ENCODE measurements around the gene CEP83.

Gene CEP83

DNA sequence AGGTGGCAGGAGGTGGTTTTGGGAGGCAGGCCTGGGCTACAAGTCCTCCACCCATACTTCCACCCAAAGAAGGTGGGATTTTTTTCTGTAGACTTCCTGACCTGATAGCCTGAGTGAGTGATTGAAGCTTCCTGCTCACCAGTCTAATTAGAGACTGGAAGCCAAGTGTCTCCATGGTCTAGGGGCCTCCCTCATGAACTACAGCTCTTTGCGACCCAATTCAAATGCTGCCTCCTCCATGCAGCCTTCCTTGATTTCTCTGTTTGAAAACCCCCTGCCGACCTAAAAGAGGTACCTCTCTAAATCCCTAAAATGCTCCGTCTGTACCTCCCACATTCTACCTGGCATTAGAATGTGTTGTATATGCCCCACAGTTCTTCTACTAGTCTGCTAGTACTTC is 186.4 kb downstream of the CEP83 start:
- ATAC-seq (ENCODE audit: low read depth) (no peak), DNase-seq (ENCODE audit: low spot score in 2 of 2) (no peak)
- Mint-ChIP-seq H3K36me3 (peaks cover 17% of the 10 kb centered on the region), H3K27ac (peak overlapping the region; percentile 21), H3K4me1 (peaks cover 17% of the 10 kb centered on the region), H3K9me3 (no peaks in the 10 kb centered on the region), H3K4me3 (no peak overlapping the region), H3K27me3 (no peaks in the 10 kb centered on the region)

DNA sequence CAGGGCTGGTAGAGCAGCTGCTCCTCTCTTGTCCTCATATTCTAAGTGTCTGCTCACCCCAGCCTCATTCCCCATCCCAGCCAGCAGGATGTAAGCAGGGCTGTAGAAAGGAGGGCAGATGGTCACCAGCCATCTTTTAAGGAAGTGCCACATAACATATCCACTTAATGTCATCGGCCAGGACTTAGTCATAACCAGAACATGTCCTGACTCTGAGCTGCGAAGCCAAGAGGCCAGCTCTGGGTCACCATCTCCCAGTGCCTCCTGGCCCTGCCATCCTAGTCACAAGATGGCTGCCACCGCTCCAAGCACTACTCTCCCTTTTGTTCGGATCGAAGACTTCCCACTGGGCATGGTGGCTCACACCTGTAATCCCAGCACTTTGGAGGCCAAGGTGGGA is 187.4 kb downstream of the CEP83 start:
- Mint-ChIP-seq H3K4me3 (no peak overlapping the region), H3K36me3 (peaks cover 14% of the 10 kb centered on the region), H3K9me3 (no peaks in the 10 kb centered on the region), H3K27ac (peak overlapping the region; percentile 71), H3K4me1 (peaks cover 22% of the 10 kb centered on the region), H3K27me3 (no peaks in the 10 kb centered on the region)
- ATAC-seq (ENCODE audit: low read depth) (no peak), DNase-seq (ENCODE audit: low spot score in 2 of 2) (no peak)

DNA sequence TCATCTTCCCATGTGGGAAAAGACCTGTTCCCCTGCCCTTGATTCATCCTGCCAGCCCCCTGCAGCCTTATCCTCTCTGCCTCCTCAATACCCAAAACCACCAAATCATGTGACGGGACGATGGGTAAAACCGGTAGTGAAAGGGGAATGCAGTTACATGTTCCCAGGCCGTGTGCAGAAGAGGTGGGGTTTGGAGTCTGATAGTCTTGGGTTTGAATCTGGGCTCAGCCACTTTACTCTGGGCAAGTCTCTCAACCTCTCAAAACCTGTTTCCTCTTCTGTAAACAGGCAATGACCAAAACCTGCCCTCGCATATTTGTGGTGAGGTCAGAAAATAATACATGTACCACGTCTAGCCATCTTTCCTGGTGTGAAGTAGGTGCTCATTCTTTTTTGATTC is 188.3 kb downstream of the CEP83 start:
- Mint-ChIP-seq H3K27me3 (no peaks in the 10 kb centered on the region), H3K4me1 (peaks cover 26% of the 10 kb centered on the region), H3K4me3 (no peak overlapping the region), H3K9me3 (no peaks in the 10 kb centered on the region), H3K27ac (peak overlapping the region; percentile 71), H3K36me3 (peaks cover 16% of the 10 kb centered on the region)
- ATAC-seq (ENCODE audit: low read depth) (peak; percentile 43), DNase-seq (ENCODE audit: low spot score in 2 of 2) (no peak)

DNA sequence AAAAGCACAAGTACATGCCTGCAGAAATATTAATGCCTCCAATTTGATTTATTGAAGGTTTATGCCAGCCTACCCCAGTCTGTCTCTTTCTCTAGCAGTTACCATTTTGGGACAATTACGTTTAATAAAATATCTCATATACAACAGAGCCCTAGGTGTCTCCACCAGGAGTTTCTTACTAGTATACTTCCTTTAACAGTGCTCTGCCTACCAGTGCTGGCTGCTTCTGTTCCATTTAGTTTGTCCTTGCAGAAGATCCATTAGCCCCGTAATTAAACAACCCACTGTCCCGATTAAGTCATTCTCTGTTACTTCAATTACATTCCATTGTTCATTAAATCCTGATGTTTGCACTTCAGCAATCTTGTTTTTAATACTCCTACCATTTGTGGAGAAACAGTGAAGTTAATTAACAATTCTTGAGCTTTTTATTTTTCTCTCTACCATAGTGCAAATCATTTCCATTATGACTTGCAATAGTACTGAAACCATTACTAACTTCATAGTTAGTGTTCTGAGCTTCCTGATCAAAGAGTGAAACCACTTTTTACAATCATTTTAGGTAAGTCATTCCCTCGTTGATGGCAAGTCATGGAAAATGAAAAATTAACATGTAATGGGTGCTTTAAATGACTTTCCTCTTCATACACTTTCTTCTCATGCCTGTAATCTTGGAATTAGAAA is 190.2 kb downstream of the CEP83 start:
- DNase-seq (ENCODE audit: low spot score in 2 of 2) (no peak), ATAC-seq (ENCODE audit: low read depth) (no peak)
- Mint-ChIP-seq H3K9me3 (no peaks in the 10 kb centered on the region), H3K36me3 (peaks cover 29% of the 10 kb centered on the region), H3K4me3 (no peak overlapping the region), H3K27me3 (no peaks in the 10 kb centered on the region), H3K27ac (no peak overlapping the region), H3K4me1 (peaks cover 29% of the 10 kb centered on the region)

DNA sequence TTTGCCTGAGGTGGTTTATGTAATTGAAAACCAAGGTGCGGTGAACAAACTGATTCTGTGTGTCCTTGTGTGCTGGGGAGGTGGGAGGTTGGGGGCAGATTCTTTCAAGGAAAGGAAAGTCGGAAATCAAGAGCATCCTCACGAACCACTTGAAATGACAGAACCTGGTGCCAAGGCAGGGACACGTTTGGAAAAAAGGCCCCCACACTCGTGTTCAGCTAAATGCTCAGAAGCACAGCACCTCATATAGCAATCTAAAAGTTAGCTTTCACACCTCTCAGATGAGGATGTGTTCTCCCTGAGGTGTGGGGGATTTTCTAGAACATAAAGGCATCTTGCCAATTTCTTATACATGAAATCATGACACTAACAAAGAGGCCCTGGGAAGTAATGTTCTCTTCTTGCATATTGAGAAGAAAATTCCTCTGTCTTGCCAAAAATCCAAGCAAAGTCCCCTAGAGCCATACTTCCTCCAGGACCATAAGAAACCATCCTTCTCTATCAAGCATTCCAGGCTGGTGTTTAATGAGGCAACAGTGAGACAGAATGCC is 191.7 kb downstream of the CEP83 start:
- Mint-ChIP-seq H3K36me3 (peaks cover 28% of the 10 kb centered on the region), H3K4me3 (no peak overlapping the region), H3K27me3 (no peaks in the 10 kb centered on the region), H3K27ac (peak overlapping the region; percentile 82), H3K4me1 (peaks cover 32% of the 10 kb centered on the region), H3K9me3 (no peaks in the 10 kb centered on the region)
- ATAC-seq (ENCODE audit: low read depth): no peak
- no peak for DNase-seq (ENCODE audit: low spot score in 2 of 2)

DNA sequence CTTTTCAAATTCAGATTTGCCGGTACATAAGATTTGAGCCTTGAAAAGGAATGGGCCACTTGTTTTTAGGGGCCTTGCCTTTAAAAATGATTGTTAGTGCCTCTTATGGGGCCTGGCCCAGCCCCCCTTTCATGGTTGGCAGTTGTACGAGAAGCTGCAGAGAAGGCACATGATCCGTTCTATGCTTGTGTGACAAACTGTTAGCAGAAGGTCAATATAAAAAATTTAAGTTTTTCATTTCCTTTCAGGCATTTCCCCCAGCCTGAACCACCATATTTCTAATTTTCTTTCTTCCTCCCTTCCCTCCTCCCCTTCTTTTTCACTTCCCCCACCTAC is 192.2 kb downstream of the CEP83 start:
- Mint-ChIP-seq H3K9me3 (no peaks in the 10 kb centered on the region), H3K4me3 (peak overlapping the region; percentile 15), H3K27ac (peak overlapping the region; percentile 82), H3K36me3 (peaks cover 25% of the 10 kb centered on the region), H3K27me3 (no peaks in the 10 kb centered on the region), H3K4me1 (peaks cover 35% of the 10 kb centered on the region)
- DNase-seq (ENCODE audit: low spot score in 2 of 2): no peak
- peak; percentile 9 for ATAC-seq (ENCODE audit: low read depth)

DNA sequence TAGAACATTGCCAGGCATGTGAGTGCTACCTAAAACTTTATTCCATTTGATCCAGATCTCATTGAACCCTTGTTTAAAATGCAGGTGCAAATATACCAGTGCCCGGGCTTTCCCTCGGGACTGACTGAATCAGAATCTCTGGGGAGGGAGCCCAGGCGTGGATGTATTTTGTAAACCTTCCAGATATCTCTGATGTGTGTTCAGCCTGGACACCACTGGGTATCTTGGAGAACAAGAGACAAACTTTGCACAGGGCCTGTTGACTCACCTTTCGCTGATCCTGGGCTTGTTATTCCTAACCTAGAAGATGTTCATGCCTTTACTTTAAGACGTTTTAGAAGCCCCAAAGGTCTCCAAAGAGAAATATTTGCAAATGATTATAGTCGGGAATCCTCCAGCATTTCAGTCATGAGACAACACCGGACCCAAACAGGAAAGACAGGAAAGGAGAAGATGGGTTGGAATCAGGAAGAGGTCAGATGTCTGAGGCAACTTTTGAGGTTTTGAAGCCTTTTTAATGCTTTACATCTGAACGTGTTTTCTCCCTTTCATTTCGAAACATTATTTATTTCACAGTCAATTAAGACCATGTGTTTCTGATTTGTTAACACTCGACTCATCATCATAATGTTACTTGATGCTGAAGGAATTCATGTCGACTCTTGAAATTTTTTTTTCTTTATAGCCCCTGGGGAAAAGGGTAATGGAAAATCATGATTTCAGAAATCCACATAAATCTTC is 192.7 kb downstream of the CEP83 start:
- H3K4me1 Mint-ChIP-seq: peaks cover 34% of the 10 kb centered on the region
- H3K27me3 Mint-ChIP-seq: no peaks in the 10 kb centered on the region
- H3K36me3 Mint-ChIP-seq: peaks cover 22% of the 10 kb centered on the region
- peak overlapping the region; percentile 82 for H3K27ac Mint-ChIP-seq
- DNase-seq (ENCODE audit: low spot score in 2 of 2) (no peak), ATAC-seq (ENCODE audit: low read depth) (no peak)
- H3K9me3 Mint-ChIP-seq: no peaks in the 10 kb centered on the region
- H3K4me3 Mint-ChIP-seq: peak overlapping the region; percentile 73

DNA sequence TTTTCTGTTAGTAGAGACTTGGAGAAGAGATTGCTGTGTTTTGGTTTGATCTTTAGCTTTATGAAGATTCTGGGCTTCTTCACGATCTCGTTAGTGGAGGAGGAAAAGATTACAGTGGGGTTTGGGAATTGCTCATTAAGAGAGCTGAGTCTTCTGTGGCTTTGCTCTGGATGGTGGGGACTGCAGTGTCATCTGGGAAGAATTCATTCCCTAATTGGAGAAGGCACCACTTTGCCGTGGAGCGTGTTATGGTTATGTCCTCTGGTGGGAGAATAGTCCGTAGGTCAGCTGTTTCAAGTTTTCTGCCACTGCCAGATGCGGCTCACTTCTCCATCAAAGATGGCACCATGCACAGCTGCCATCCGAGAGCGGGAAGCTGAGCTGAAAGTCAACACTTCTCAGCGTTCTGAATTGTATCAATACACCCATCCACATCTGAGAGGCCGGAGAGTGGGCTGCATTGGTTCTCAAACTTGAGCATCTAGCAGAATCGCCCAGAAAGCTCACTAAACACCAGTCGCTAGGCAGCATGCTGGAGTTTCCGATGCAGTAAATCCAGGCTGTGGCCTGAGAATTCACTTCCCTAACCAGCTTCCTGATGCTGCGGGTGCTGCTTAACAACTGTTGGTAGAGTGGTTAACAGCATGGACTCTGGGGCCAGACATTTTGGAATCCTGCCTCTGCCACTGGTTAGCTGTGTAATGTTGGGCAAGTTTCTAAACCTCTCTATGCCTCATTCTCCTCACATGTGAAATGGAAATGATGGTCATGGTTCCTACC is 193.5 kb downstream of the CEP83 start:
- H3K36me3 Mint-ChIP-seq: peaks cover 19% of the 10 kb centered on the region
- H3K27me3 Mint-ChIP-seq: no peaks in the 10 kb centered on the region
- no peak for ATAC-seq (ENCODE audit: low read depth)
- peaks cover 29% of the 10 kb centered on the region for H3K4me1 Mint-ChIP-seq
- no peaks in the 10 kb centered on the region for H3K9me3 Mint-ChIP-seq
- no peak overlapping the region for H3K4me3 Mint-ChIP-seq
- DNase-seq (ENCODE audit: low spot score in 2 of 2): no peak
- no peak overlapping the region for H3K27ac Mint-ChIP-seq

DNA sequence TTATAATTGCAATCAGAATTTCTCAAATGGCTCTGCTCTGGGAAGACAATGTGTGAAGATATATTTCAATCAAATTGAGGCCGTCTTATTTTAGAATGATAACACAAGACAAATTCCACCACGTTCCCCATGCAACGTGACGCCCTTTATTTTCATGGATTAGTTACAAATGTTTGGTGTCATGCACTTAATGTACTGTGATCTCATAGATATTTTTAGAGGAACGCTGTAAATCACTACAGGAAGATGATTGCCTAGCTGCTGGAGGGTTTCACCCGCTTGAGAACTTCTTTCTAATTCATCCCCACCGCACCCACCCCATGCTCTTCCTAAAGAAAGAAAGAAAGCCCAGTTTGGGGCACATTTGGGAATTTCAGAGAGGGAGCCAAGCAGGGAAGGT is 194.1 kb downstream of the CEP83 start:
- Mint-ChIP-seq H3K9me3 (no peaks in the 10 kb centered on the region), H3K36me3 (peaks cover 22% of the 10 kb centered on the region), H3K4me1 (peaks cover 31% of the 10 kb centered on the region), H3K27ac (no peak overlapping the region), H3K4me3 (no peak overlapping the region), H3K27me3 (no peaks in the 10 kb centered on the region)
- DNase-seq (ENCODE audit: low spot score in 2 of 2) (no peak), ATAC-seq (ENCODE audit: low read depth) (no peak)

DNA sequence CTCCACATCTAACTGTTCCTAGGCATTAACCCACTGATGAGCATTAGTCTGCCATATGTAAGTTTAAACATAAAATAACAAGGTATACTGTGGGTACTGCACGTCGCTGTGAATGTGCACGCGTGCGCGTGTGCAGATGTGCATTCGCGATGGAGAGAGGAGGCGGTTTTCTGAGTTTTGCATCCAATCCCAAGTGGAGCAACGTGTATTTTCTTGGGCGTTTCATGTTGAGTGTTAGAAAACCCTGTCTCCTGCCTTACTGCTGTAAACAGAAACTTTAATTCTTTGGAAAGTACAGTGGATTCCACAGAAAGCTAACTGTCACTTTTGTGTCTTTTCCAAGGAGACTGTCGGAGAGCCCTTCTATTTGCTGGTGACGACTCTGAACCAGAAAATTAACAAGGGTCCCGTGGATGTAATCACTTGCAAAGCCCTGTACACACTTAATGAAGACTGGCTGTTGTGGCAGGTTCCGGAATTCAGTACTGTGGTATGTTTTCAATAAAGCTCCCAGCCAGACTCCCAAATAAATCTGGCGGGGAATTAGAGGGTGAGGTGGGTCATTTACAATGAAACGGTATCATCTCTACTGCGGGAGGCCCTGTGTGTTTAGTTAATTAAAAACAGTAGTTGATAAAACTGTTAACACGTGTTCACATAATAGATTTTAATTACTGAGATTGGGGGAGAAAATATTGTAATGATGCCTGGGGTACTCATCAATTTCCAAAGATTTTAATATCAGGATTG is 194.8 kb downstream of the CEP83 start:
- H3K27me3 Mint-ChIP-seq: no peaks in the 10 kb centered on the region
- DNase-seq (ENCODE audit: low spot score in 2 of 2) (no peak), ATAC-seq (ENCODE audit: low read depth) (no peak)
- no peaks in the 10 kb centered on the region for H3K9me3 Mint-ChIP-seq
- peaks cover 31% of the 10 kb centered on the region for H3K4me1 Mint-ChIP-seq
- no peak overlapping the region for H3K4me3 Mint-ChIP-seq
- no peak overlapping the region for H3K27ac Mint-ChIP-seq
- peaks cover 23% of the 10 kb centered on the region for H3K36me3 Mint-ChIP-seq

DNA sequence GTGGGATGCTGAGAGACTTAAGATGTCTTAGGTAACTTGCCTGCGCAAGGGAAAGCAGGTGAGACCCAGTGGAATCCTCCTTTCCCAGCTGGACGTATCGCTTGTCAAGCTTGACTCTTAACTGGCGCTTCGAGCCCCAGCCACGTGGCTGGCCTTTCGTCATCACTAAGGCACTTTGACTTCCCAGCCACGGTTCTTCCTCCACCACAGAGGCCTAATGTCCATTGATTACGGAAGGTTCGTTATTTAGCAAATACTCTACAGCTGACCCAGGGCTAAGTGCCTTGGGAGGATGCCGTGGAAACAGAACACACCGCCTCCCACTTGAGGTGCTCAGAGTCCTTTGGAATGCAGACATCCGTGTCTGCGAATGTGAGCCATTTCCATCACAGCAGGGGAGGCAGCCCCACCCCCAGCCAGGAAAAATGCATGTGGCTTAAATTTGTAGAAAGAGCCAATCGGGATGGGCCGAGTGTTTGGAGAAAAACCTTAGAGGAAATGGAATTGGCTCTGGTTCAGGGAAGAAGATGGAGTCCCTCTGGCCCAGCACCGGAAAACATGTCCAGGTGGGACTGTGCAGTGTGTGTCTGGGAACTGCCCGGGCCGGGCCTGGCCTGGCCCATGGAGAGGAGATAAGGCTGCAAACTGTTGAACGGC is 195.6 kb downstream of the CEP83 start:
- DNase-seq (ENCODE audit: low spot score in 2 of 2): no peak
- H3K4me1 Mint-ChIP-seq: peaks cover 29% of the 10 kb centered on the region
- no peak for ATAC-seq (ENCODE audit: low read depth)
- peak overlapping the region; percentile 97 for H3K27ac Mint-ChIP-seq
- no peaks in the 10 kb centered on the region for H3K27me3 Mint-ChIP-seq
- H3K9me3 Mint-ChIP-seq: no peaks in the 10 kb centered on the region
- peak overlapping the region; percentile 47 for H3K4me3 Mint-ChIP-seq
- H3K36me3 Mint-ChIP-seq: peaks cover 23% of the 10 kb centered on the region

DNA sequence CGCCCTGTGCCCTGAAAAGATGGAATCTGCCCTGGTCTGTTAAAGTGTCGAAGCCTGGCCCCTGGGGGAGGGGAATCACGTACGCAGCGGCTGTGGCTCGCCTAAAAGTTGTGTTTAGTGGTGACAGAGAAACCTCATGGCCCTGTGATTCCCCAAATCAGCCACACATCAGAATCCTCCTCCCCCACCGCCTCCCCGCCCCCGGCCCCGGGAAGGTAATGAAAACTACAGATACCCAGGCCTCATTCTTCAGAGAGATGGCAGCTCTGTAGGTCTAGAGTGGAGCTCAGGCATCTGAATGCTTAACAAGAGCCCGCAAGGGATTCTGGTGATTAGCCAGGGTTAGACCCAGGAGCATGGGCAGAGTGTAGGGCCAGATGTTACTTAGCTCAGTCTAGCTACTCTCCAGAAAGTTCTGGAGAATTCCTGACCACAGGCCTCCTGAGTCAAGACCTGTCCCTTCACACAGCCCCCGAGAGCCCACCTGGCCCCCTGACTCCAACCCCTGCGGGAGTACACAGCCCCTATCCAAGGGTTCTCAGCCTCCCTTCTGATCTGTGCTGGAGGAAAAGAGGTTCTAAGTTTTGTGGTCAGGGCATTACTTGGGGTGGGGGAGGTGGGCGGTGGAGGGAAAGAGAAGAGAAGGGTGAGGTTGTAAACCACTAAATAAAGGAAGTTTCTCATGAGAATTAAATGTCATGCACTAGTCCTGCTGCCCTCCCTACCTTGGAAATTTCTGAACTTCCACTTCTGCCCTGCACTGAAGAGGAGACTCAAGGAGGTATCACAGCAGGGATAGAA is 196.5 kb downstream of the CEP83 start:
- Mint-ChIP-seq H3K4me1 (peaks cover 27% of the 10 kb centered on the region), H3K36me3 (peaks cover 21% of the 10 kb centered on the region), H3K9me3 (no peaks in the 10 kb centered on the region), H3K27me3 (no peaks in the 10 kb centered on the region), H3K27ac (peak overlapping the region; percentile 97), H3K4me3 (peak overlapping the region; percentile 89)
- ATAC-seq (ENCODE audit: low read depth) (peak; percentile 67), DNase-seq (ENCODE audit: low spot score in 2 of 2) (peak; percentile 32 to 51)
